ENCODE measurements around the gene SYT12. TPM values are rescaled to one million over a fixed set of nuclear protein-coding genes. Genes with fewer than 3 reads are reported as not detected.
A peak's percentile ranks its signal among the peaks of the same experiment; 100 is the strongest.
"Not testable (repeated sequence)": the region's sequence is repeated elsewhere in the genome, so short reads cannot be mapped to it uniquely, and the experiment has no call there.

SYT12 gene
- total RNA-seq, 1 donor from 2014 or later = 0.37 TPM

DNA sequence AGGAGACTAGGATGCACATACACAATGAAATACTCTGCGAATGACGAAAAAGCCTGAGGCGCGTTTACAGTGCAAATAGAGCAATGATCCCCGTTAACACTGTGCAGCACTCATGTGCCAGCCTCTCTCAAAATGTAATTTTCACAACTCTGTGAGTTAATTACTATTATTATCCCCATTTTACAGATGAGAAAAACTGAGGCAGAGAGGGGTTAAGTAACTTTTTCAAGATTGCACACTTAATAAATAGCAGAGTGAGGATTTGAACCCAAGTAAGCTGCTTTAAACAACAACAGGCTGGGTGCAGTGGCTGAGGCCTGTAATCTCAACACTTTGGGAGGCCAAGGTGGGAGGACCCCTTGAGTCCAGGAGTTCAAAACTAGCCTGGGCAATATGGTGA is 21.6 kb upstream of the SYT12 start:
- peaks cover 3% of the 10 kb centered on the region for H3K9me3 Mint-ChIP-seq (ENCODE audit: unreplicated experiment)
- peaks cover 12% of the 10 kb centered on the region for H3K4me1 Mint-ChIP-seq (ENCODE audit: low read depth, unreplicated experiment)
- no peak for DNase-seq
- no peak overlapping the region for H3K4me3 Mint-ChIP-seq (ENCODE audit: unreplicated experiment)
- no peak overlapping the region for H3K27ac Mint-ChIP-seq (ENCODE audit: unreplicated experiment)
- H3K36me3 Mint-ChIP-seq (ENCODE audit: unreplicated experiment) = no peaks in the 10 kb centered on the region
- TF ChIP-seq, protein P1, sequence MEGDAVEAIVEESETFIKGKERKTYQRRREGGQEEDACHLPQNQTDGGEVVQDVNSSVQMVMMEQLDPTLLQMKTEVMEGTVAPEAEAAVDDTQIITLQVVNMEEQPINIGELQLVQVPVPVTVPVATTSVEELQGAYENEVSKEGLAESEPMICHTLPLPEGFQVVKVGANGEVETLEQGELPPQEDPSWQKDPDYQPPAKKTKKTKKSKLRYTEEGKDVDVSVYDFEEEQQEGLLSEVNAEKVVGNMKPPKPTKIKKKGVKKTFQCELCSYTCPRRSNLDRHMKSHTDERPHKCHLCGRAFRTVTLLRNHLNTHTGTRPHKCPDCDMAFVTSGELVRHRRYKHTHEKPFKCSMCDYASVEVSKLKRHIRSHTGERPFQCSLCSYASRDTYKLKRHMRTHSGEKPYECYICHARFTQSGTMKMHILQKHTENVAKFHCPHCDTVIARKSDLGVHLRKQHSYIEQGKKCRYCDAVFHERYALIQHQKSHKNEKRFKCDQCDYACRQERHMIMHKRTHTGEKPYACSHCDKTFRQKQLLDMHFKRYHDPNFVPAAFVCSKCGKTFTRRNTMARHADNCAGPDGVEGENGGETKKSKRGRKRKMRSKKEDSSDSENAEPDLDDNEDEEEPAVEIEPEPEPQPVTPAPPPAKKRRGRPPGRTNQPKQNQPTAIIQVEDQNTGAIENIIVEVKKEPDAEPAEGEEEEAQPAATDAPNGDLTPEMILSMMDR (IDR thresholded peaks at IDR 0.05; ENCODE audit: partially characterized antibody, unreplicated experiment) = no peak
- peaks cover 1% of the 10 kb centered on the region for H3K27me3 Mint-ChIP-seq (ENCODE audit: unreplicated experiment)

DNA sequence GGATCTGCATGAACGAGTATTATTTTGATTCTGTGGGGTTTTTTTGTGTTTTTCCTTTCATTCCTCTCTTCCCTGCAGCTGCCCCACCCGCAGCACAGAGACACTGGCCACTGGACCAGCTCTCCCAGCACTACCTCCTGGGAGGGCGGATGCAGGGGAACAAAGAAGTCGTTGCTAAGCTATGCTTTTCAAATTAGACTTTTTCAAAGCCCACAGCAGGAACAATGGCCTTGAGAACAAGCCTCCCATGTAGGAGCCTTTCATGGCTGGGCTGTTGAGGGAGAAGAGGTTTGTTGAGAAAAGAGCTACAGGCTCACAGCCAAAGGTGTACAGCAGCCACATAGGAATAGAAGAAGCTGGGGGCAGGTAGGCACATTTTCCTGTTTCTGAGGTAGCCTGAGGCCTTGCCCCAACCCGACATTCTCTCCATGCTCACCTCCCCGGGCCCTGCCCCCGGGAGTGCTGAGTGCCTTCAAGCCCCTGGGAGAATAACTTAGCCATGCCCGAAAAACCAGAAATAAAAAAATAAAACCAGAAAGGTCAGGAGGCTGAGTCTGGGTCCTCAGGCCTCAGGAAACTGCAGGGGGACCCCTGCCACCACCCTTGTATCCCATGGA is 20.5 kb upstream of the SYT12 start:
- Mint-ChIP-seq H3K9me3 (ENCODE audit: unreplicated experiment) (no peaks in the 10 kb centered on the region), H3K4me1 (ENCODE audit: low read depth, unreplicated experiment) (peaks cover 5% of the 10 kb centered on the region), H3K27me3 (ENCODE audit: unreplicated experiment) (peaks cover 4% of the 10 kb centered on the region), H3K36me3 (ENCODE audit: unreplicated experiment) (no peaks in the 10 kb centered on the region), H3K27ac (ENCODE audit: unreplicated experiment) (no peak overlapping the region), H3K4me3 (ENCODE audit: unreplicated experiment) (no peak overlapping the region)
- DNase-seq = no peak
- TF ChIP-seq, protein P1 (IDR thresholded peaks at IDR 0.05; ENCODE audit: partially characterized antibody, unreplicated experiment) = no peak

DNA sequence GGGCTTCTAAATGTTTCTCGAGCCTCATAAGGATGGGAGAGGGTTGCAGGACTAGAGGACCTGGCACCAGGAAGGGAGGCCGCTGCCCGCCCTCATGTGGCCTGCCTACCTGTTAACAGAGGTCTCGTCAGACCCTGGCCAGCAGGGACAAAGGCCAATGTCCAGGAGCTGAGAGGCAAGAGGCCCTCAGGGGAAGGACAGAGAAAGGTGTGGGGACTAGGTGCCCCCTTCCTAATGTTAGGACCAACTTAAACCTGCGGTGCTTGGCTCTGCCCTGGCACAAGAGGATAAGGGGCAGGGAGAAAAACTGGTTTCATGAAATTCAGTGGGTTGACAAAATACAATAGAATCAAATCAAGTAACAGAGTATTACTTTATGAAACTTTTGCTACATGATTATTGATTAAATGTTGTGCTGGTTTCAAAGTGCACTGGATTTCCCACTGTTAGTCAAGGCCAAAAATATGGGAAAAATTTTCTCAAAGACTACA is 20.0 kb upstream of the SYT12 start:
- Mint-ChIP-seq H3K27me3 (ENCODE audit: unreplicated experiment) (peaks cover 4% of the 10 kb centered on the region), H3K27ac (ENCODE audit: unreplicated experiment) (no peak overlapping the region), H3K36me3 (ENCODE audit: unreplicated experiment) (no peaks in the 10 kb centered on the region), H3K4me1 (ENCODE audit: low read depth, unreplicated experiment) (peaks cover 4% of the 10 kb centered on the region), H3K9me3 (ENCODE audit: unreplicated experiment) (no peaks in the 10 kb centered on the region), H3K4me3 (ENCODE audit: unreplicated experiment) (no peak overlapping the region)
- DNase-seq = no peak
- TF ChIP-seq, protein P1 (IDR thresholded peaks at IDR 0.05; ENCODE audit: partially characterized antibody, unreplicated experiment) = no peak

DNA sequence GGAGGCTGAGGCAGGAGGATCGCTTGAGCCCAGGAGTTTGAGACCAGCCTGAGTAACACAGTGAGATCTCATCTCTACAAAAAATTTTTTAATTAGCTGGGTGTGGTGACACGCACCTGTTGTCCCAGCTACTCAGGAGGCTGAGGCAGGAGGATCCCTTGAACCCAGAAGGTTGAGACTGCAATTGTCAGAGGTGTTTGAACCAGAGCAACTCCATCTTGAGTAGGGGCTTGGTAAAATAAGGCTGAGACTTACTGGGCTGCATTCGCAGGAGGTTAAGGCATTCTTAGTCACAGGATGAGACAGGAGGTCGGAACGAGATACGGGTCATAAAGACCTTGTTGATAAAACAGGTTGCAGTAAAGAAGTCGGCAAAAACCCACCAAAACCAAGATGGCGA is 17.7 kb upstream of the SYT12 start:
- not testable (repeated sequence) for H3K4me1 Mint-ChIP-seq (ENCODE audit: low read depth, unreplicated experiment); H3K27me3 Mint-ChIP-seq (ENCODE audit: unreplicated experiment); H3K36me3 Mint-ChIP-seq (ENCODE audit: unreplicated experiment); H3K9me3 Mint-ChIP-seq (ENCODE audit: unreplicated experiment); H3K27ac Mint-ChIP-seq (ENCODE audit: unreplicated experiment); H3K4me3 Mint-ChIP-seq (ENCODE audit: unreplicated experiment); DNase-seq

DNA sequence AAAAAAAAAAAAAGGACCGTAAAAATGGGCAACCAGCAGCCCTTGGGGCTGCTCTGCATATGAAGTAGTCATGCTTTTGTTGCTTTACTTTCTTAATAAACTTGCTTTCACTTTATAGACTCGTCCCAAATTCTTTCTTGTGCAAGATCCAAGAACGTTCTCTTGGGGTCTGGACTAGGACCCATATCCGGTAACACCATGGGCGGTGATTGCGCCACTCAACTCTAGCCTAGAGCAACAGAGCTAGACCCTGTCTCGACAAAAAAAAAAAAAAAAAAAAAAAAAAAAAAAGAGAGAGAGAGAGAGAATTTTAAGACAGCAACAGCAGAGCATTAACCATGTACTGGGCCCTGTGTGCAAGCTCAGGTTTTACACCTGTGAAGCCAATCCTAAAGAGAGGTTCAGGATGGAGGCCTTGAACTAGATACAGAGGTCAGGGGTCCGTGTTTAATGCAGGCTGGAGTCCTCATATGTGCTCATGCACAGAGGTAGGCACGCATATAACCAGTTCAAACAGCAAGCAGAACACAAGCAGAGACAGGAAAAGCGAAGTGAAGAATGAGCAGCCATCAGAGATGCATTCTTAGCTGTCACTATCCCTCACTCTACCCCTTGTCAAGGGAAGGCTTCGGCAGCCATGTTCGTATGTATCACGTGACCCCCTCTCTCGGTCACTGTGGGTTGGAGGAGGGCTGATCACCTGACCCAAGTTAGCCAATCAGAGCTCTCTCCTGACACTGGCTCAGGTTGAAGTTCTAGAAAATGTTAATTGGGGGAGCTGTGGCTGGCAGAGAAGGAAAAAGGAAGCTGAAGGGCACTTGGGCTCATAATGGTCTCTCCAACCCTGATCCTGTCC is 16.7 kb upstream of the SYT12 start:
- H3K4me1 Mint-ChIP-seq (ENCODE audit: low read depth, unreplicated experiment) = peaks cover 4% of the 10 kb centered on the region
- H3K27ac Mint-ChIP-seq (ENCODE audit: unreplicated experiment) = no peak overlapping the region
- TF ChIP-seq, protein P1 (IDR thresholded peaks at IDR 0.05; ENCODE audit: partially characterized antibody, unreplicated experiment) = no peak
- H3K4me3 Mint-ChIP-seq (ENCODE audit: unreplicated experiment) = no peak overlapping the region
- peaks cover 3% of the 10 kb centered on the region for H3K27me3 Mint-ChIP-seq (ENCODE audit: unreplicated experiment)
- no peaks in the 10 kb centered on the region for H3K9me3 Mint-ChIP-seq (ENCODE audit: unreplicated experiment)
- no peaks in the 10 kb centered on the region for H3K36me3 Mint-ChIP-seq (ENCODE audit: unreplicated experiment)
- peak; percentile 47 for DNase-seq

All from glutamatergic neuron (in vitro differentiated cells).